Raji (cell line): ENCODE data around the gene GRIK3.

ENCODE experiments used
- POLR2A ChIP-seq: IDR thresholded peaks from 2 replicates; pipeline ENCODE4 v1.6.1; 2011; ENCODE audit warnings: low read depth, low read length, control low read depth; ENCODE audit not compliant: insufficient read depth

The GRIK3 gene

DNA sequence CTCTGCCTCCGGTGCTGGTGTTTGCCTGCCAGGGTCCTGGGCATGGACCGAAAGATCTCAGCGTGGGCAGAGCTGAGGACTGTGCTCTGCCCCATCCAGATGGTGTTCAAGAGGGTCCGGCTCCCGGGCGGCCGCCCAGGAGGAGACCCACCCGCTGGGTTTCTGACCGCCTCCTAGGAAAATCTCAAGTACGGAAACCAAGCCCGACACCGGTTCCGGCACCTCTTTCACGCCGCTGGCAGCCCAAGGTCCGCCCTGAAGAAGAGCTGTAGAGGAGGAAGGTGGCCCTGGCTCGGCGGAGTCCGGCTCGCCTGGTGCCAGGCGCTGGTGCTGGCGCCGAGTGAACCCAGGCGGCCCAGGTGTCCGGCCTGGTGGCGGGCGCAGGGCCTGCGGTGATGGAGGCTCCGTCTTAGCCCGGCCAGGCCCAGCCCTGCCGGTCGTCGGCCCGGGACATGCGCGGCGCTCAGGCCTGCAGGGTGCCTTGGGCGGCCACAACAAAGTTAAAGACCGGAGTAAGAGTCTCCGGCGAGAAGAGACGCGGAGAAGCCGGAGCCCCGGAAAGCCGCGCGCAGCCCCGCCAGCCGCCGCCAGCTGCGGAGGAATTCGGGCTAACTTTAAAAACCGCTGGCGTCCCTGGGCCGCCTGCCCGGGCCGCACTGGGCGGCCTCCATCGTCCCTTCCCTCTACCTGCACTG lies 1.5 kb downstream of the GRIK3 start:
- TF ChIP-seq POLR2A, result no peak

DNA sequence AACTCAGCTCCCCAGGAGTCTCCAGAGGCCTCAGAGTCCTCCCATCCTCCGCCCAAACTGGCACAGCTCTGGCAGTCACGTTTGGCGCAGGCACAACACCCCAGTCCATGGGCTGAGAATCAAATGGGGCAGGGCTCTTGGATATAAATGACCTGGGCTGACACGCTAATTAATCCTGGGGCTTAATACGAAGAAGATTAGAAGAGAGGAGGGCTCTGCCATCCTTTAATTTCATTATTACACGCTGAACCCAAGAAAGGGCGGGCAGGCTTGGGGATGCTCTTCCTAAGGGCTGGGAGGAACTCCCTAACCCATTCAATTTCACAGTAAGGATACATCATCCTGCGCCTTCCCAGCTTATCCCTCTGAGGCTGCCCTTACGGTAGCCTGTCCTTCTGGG lies 2.4 kb downstream of the GRIK3 start:
- no peak for TF ChIP-seq POLR2A

DNA sequence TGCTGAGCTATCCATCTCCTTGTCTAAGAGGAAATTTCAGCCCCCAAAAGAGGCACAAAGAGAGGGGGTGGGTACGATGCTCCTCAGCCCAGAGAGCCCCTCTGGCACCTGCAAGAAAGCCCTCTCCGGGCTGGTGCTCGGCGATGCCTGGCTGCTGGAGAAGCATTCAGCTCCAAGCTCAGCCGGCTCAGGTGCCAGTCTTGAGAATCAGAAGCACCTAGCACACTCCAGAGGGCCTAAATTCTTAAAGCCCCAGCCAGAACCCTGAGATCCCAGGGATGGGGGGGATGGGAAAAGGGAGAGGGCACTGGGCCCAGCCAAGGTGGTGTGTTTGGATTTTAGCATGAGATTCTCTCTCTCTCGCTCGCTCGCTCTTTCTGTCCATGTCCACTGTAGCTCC lies 2.9 kb downstream of the GRIK3 start:
- TF ChIP-seq POLR2A, result no peak

DNA sequence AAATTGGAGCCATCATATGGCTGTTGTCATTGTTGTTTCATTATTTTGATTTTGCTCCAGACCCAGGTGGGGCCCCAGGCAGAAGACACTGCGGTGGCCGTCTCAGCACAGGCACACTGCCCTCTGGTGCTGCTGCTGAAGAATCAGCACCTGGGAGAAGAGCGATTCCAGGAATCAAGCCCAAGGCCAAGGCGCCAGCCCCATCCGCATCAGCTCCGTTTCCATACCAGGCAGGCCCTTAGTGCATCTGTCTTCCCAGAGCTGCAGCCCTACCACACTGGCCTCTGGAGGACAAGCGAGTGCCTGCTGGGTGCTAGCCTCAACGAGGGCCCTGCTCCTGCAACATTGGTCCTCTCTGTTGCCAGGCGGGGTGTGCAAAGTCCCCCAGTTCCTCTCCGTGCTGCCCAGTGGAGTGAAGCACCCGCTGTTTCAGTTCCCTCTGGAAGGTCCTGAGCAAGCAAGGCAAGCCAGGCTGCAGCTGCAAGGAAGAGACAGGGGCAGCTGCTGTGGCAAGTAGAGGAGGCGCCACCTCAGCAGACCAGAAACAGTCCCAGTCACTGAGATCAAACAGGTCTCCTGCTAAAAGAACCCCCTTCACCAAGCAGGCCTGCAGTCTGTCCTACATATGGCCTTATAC lies 5.2 kb downstream of the GRIK3 start:
- no peak for TF ChIP-seq POLR2A

DNA sequence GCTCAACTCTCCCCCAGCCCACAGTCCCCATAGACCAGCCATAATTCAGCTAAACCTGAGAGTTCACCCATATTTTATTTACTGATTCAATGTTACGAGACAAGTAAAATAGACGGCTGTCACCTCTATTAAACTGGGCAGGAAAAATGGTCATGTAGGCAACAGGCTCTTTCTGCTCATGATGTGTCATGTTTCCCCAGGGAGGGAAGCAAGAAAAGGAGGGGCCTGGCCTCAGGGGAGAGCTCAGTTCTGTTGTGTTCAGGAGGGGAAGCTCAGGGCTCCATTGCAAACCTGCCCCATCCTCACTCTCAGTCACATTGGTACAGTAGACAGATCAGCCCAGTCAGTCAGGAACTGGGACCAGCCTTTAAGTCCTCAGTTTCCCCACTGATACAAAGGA lies 12.8 kb downstream of the GRIK3 start:
- no peak for TF ChIP-seq POLR2A

DNA sequence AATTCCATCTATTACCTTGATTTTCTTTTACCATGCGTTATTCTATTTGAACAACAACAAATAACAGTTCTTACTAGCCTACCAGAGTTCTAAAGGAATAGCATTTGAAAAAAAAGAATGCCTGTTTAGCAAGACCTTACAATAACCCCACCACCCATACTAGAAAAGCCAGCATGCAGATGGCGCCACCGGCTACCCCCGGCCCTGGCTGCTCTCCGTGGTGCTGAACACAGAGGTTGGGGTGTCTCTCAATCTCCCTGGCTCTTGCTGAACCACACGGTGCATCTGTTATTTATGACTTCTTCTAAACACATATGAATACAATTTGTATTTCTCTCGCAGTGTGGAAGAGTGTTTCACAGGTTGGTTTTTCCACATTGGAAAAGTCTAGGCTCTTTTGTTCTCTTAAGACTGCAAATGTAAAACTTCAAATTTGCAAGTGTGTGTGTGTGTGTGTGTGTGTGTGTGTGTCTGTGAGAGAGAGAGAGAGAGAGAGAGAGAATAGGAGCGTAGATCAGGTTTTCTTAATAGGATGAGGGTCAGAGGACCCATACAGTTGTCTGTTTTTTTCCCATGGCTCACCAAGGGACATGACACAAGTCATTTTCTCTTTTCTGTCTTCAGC lies 13.6 kb downstream of the GRIK3 start:
- no peak for TF ChIP-seq POLR2A

DNA sequence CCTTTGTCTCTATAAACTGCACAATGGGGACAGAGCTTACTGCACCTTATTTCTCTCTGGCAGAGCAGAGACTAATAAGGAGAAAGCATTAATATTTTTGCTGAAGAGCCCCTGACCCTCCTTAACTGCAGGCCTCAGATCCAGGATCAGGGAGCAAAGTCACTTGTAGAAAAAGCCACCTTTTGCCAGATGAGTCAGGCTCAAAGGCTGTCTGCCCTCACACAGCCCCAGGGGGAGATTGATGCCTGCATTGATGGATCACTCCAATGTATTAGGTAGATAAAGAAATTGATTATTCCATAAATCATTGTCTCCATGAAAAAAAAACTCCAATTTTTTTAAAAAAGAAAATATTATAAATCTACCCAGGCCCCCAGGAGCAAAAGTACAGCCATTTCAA lies 15.8 kb downstream of the GRIK3 start:
- no peak for TF ChIP-seq POLR2A

DNA sequence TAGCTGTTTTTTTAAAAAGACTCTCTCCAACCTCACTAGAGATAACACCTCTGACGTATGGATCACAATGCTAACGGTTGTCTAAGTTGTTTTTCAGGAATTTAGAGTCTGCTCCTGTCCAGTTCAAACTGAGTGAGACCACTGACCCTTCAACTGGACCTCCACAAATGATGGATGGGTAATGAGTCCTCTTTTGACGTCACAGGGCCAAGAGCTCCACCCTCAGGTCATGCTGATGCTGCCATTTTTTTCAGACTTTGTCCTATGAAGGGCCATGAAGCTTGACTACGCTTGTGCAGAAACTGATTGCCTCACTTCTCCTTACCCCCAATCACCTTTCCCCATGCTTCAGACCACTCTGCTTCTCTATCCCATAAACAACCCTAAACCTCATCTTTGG lies 16.6 kb downstream of the GRIK3 start:
- TF ChIP-seq POLR2A, result no peak

DNA sequence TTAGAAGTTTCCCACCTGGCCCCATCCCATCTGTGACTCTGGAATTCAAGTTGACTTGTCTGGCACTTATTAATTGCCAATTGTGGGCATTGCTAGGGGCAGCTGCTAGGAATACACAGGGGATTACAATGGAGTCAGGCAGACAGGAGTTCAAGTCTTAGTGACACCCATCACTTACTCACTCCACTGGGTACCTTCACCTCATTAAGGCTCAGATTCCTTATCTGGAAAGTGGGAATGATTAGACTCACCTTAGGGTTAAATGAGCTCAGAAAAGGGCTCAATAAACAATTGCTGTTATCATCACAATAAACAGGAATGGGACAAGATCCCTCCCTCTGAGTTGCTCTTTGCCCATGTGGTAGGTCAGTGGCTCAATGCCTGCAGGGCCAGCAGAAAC lies 18.2 kb downstream of the GRIK3 start:
- no peak for TF ChIP-seq POLR2A

DNA sequence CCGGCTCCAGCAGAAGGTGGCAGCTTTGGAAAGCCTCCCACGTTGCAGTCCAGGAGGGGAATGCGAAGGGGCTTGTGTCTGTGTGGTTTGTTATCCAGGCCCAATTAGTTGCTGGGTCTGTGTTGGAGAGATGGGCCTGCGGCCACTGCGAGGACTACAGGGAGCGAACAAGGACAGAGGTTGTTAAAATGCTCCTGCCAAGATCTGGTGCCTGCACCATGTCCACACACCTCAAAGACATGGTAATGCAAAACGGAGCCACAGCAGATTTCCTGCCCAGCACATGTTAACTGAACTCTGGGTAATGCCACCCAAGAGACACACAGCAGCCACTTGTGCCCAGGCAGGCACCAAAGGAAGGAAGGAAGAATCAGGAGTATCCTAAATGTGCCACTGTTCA lies 18.6 kb downstream of the GRIK3 start:
- TF ChIP-seq POLR2A, result no peak

DNA sequence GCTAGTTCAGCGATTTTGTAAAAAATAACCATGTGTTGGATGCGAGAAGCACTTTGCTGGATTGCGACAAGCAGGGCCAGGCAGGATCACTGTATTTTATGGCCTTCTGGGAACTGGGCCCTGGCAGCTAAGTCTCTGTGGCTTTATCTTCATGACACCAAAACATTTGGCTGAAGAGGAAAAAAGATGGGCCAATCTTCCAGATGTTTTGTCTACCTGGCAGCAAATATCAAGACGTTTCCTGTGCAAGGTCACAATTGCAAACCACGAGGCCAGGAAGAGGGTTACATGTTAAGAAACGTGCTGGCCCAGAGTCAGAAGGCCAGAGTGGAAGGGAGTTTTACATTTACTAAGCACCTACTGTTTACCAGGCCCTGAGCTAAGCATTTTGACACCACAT lies 22.1 kb downstream of the GRIK3 start:
- TF ChIP-seq POLR2A, result no peak

DNA sequence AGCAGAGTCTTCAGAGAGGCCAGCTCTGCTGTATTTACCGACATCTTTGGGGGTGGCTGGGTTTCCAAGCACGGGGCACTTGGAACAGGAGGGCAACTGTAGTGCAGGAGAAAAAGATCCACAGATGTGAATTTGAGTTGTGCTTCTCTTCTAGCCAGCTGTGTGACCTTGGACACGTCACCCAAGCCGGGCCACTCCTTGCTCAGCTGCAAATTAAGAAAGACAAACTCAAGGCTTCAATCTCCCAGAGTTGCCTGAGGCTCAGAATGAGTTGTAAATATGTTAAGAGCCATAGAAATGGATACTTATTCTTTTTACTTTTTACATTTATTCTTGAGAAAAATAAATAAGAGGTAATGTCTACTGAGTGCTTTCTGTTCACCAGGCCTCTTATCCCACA lies 24.3 kb downstream of the GRIK3 start:
- TF ChIP-seq POLR2A, result no peak

DNA sequence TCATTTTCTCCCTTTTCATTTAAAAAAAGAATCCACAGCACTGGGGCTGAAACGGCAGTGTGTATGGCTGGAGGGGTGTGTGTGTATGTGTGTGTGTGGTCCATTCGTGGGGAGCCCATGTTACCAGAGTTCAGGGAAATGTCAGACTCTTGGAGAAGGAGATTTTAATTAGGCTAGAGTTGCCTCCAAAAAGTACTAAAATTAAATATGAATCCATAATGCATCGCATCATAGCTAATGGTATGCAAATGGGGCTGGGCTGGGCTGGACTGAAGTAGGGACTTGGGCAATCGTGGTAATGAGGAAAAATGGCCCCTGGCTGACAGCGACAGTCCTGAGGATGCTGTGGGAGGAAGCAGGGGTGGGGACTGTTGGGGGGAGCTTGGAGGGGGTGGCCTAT lies 24.8 kb downstream of the GRIK3 start:
- no peak for TF ChIP-seq POLR2A

DNA sequence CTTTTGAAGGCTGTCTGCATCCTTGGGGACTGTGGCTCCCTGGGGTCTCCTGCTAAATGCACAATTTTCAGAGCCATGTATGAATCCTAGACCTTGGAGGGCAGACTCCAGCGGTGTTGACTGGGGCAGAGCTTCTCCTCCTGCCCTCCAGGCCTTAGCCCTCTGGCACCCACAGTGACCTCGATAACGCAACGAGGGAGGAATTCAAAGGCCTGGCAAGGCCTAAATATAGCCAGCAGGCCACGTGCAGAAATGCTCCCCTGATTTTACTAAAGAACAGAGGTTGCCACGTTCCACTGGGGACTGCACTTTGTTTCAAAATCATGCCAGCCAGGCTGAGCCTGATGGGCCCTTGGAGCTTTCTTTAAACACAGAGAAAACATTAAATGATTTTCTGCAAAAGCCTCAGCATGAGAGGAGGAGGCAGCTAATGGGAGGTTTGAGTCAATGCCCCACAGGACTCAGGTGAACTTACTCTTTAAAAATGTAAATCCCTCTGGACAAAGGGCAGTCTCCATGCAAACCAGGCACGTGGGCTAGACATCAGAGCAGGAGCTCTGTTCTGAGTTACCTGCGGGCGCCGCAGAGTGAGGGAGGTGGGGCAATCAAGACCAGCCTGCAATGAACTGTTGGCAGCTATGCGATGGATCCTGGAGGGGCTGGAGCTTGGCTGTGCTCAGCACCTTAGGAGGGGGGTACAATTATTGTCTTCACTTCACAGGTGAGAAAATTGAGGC lies 28.0 kb downstream of the GRIK3 start:
- TF ChIP-seq POLR2A, result no peak

DNA sequence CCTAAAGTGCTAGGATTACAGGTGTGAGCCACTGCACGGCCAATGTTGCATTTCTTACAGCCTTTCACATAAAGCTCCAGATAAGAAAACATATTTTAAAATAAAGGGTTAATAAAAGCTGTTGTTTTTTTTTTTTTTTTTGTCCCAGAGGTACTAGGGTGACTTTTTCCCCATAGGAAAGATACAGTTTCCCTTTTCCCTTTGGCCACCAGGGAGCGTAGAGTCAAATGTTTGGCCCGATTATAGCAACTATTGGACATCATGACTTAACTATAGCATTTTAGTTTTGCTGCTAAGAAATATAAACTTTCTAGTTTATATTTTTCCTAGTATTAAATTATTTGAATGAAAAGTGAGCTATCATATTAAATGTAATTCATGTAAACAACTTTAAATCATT lies 31.4 kb downstream of the GRIK3 start:
- TF ChIP-seq POLR2A, result no peak

DNA sequence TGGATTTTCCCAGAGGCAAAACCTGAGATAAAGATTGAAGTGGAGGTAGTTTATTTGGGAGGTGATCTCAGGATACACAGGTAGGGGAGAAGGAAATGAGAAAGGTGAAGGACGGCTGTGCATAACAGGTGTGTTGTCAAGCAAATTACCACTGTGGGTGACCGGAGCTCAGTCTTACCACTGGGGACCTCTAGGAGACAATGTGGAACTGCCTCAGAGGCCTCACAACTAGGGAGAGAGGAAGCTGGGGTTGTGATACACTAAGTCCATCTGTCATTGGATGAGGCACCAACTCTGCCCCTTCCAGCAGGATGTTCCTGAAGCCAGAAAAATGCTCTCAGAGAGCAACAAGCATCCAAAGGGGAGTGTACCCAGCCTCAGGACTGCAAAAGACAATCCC lies 32.6 kb downstream of the GRIK3 start:
- no peak for TF ChIP-seq POLR2A
